Suppressor macrophage treated with lipopolysaccharide for 1 hour (primary cell): ENCODE results near the gene GDF10.

ENCODE experiments used
- DNase-seq, 3 donors: peaks; one replicate each; pipeline ENCODE4 v3.0.0-alpha.2; 2020 to 2022

GDF10 gene

GRCh38 chr10:47295411-47295810, 4.6 kb upstream of the GDF10 start:
- DNase-seq = no peak

GRCh38 chr10:47296156-47296894, 3.7 kb upstream of the GDF10 start:
- peak in 2 of 3 donors; percentile 28 to 31 for DNase-seq

- DNase-seq = no peak
These were observed 3.1 kb upstream of the GDF10 start for GRCh38 chr10:47296941-47297340.

- DNase-seq = no peak
These were observed 2.0 kb upstream of the GDF10 start for GRCh38 chr10:47297866-47298540.

- DNase-seq = no peak
These were observed 1.3 kb upstream of the GDF10 start for GRCh38 chr10:47298715-47299114.

GRCh38 chr10:47300429-47300931, 483 bp downstream of the GDF10 start:
- peak in 1 of 3 donors; percentile 36 for DNase-seq

GRCh38 chr10:47301833-47302232, 1.8 kb downstream of the GDF10 start:
- no peak for DNase-seq

- no peak for DNase-seq
These were observed 3.1 kb downstream of the GDF10 start for GRCh38 chr10:47303105-47303504.

GRCh38 chr10:47303866-47304265, 3.9 kb downstream of the GDF10 start:
- no peak for DNase-seq

- no peak for DNase-seq
These were observed 5.6 kb downstream of the GDF10 start for GRCh38 chr10:47305566-47305965.

- DNase-seq = no peak
These were observed 6.6 kb downstream of the GDF10 start for GRCh38 chr10:47306387-47307210.

GRCh38 chr10:47307381-47307780, 7.4 kb downstream of the GDF10 start:
- no peak for DNase-seq

GRCh38 chr10:47308775-47309174, 8.8 kb downstream of the GDF10 start:
- no peak for DNase-seq

- DNase-seq = peak in 1 of 3 donors; percentile 20
These were observed 9.6 kb downstream of the GDF10 start for GRCh38 chr10:47309408-47310089.

GRCh38 chr10:47310090-47310505, 10.1 kb downstream of the GDF10 start:
- no peak for DNase-seq

- DNase-seq = no peak
These were observed 11.4 kb downstream of the GDF10 start for GRCh38 chr10:47311193-47311931.

GRCh38 chr10:47311932-47312662, 12.1 kb downstream of the GDF10 start:
- DNase-seq = peak; percentile 88 to 94 (median 94)

- DNase-seq = no peak
These were observed 12.6 kb downstream of the GDF10 start for GRCh38 chr10:47312663-47312995.

GRCh38 chr10:47314416-47314970, 14.5 kb downstream of the GDF10 start:
- no peak for DNase-seq

- no peak for DNase-seq
These were observed 15.4 kb downstream of the GDF10 start for GRCh38 chr10:47315421-47315820.

- no peak for DNase-seq
These were observed 16.1 kb downstream of the GDF10 start for GRCh38 chr10:47316131-47316530.
